Progenitor cell of endocrine pancreas (in vitro differentiated cells): ENCODE data around the gene FCAR. TPM values are rescaled to one million over a fixed set of nuclear protein-coding genes. Genes with fewer than 3 reads are reported as not detected.
"Not testable (repeated sequence)": the region's sequence is repeated elsewhere in the genome, so short reads cannot be mapped to it uniquely, and the experiment has no call there.

ENCODE experiments used
- DNase-seq: peaks from one replicate; pipeline ENCODE4 v3.0.0; 2021; ENCODE audit warnings: low spot score; ENCODE audit not compliant: unreplicated experiment
- H3K27ac Mint-ChIP-seq: 2 replicates; pipeline ENCODE4 v1.8.0; 2021; ENCODE audit warnings: mild to moderate bottlenecking, moderate library complexity, mixed read lengths
- H3K27me3 Mint-ChIP-seq: 2 replicates; pipeline ENCODE4 v1.8.0; 2021; ENCODE audit warnings: mixed read lengths
- H3K36me3 Mint-ChIP-seq: 2 replicates; pipeline ENCODE4 v1.8.0; 2022; ENCODE audit warnings: mixed read lengths; ENCODE audit not compliant: insufficient read depth
- H3K4me1 Mint-ChIP-seq: 2 replicates; pipeline ENCODE4 v1.8.0; 2021; ENCODE audit warnings: low read depth, mixed read lengths
- H3K4me3 Mint-ChIP-seq: 2 replicates; pipeline ENCODE4 v1.8.0; 2021; ENCODE audit warnings: low read depth, mild to moderate bottlenecking, moderate library complexity, mixed read lengths
- H3K9me3 Mint-ChIP-seq: 2 replicates; pipeline ENCODE4 v1.8.0; 2021; ENCODE audit warnings: low read depth, mixed read lengths
- CTCF ChIP-seq: fragments of 200-600 bp; sonication (generic); IDR thresholded peaks from one replicate; pipeline ENCODE4 v1.5.0; 2021; ENCODE audit warnings: antibody characterized with exemption, mild to moderate bottlenecking; ENCODE audit not compliant: unreplicated experiment
- total RNA-seq: library from RNA; stranded (reverse); gene quantifications from 2 replicates; pipeline ENCODE4 v1.2.1, GENCODE V29; 2021

The FCAR gene
- total RNA-seq, 1 donor from 2014 or later = not detected

GRCh38 chr19:54928299-54928698 is 54.3 kb downstream of the FCAR start:
- TF ChIP-seq CTCF = no peak
- Mint-ChIP-seq H3K27ac (no peak overlapping the region), H3K4me1 (no peaks in the 10 kb centered on the region), H3K36me3 (peaks cover 1% of the 10 kb centered on the region), H3K27me3 (no peaks in the 10 kb centered on the region), H3K4me3 (no peak overlapping the region), H3K9me3 (peaks cover 6% of the 10 kb centered on the region)
- no peak for DNase-seq

GRCh38 chr19:54937926-54938325 is 63.9 kb downstream of the FCAR start:
- Mint-ChIP-seq H3K36me3 (no peaks in the 10 kb centered on the region), H3K27me3 (no peaks in the 10 kb centered on the region), H3K4me3 (no peak overlapping the region), H3K4me1 (no peaks in the 10 kb centered on the region), H3K9me3 (no peaks in the 10 kb centered on the region), H3K27ac (no peak overlapping the region)
- TF ChIP-seq CTCF = no peak
- DNase-seq = no peak

GRCh38 chr19:54938906-54939305 is 64.9 kb downstream of the FCAR start:
- Mint-ChIP-seq H3K4me3 (no peak overlapping the region), H3K9me3 (no peaks in the 10 kb centered on the region), H3K27ac (no peak overlapping the region), H3K36me3 (no peaks in the 10 kb centered on the region), H3K27me3 (peaks cover 2% of the 10 kb centered on the region), H3K4me1 (no peaks in the 10 kb centered on the region)
- TF ChIP-seq CTCF = no peak
- no peak for DNase-seq

- H3K4me3 Mint-ChIP-seq, H3K27ac Mint-ChIP-seq, H3K36me3 Mint-ChIP-seq, DNase-seq, H3K4me1 Mint-ChIP-seq, H3K27me3 Mint-ChIP-seq, H3K9me3 Mint-ChIP-seq: not testable (repeated sequence)
Observed at GRCh38 chr19:54939538-54939937, 65.5 kb downstream of the FCAR start.

Other genes with a start within 250 kb of the FCAR start
- not detected in 2 replicates for gene LILRB1, start 243.8 kb upstream of the FCAR start, total RNA-seq
- gene LILRB4, start 211.2 kb upstream of the FCAR start, total RNA-seq = not detected in 2 replicates
- not detected in 2 replicates for gene KIR3DL3, start 149.8 kb upstream of the FCAR start, total RNA-seq
- not detected in 2 replicates for gene KIR2DL3, start 135.7 kb upstream of the FCAR start, total RNA-seq
- not detected in 2 replicates for gene KIR2DL1, start 104.4 kb upstream of the FCAR start, total RNA-seq
- gene KIR2DL4, start 70.6 kb upstream of the FCAR start, total RNA-seq = not detected in 2 replicates
- not detected in 2 replicates for gene KIR3DL1, start 57.8 kb upstream of the FCAR start, total RNA-seq
- not detected in 2 replicates for gene KIR2DS4, start 41.6 kb upstream of the FCAR start, total RNA-seq
- gene KIR3DL2, start 23.8 kb upstream of the FCAR start, total RNA-seq = not detected in 2 replicates
- not detected in 2 replicates for gene NCR1, start 31.9 kb downstream of the FCAR start, total RNA-seq
- not detected in 2 replicates for gene NLRP7, start 73.3 kb downstream of the FCAR start, total RNA-seq
- 73.2 and 82.1 TPM in 2 replicates for gene NLRP2, start 92.1 kb downstream of the FCAR start, total RNA-seq
- 0.18 and 0.34 TPM in 2 replicates for gene GP6, start 164.0 kb downstream of the FCAR start, total RNA-seq
- gene RDH13, start 188.9 kb downstream of the FCAR start, total RNA-seq = 11.8 and 12.0 TPM in 2 replicates
- gene EPS8L1, start 201.6 kb downstream of the FCAR start, total RNA-seq = 14.4 and 21.5 TPM in 2 replicates
- gene PPP1R12C, start 243.4 kb downstream of the FCAR start, total RNA-seq = 110 and 118 TPM in 2 replicates